ENCODE results near the gene MYADM. TPM values are rescaled to one million over a fixed set of nuclear protein-coding genes. Genes with fewer than 3 reads are reported as not detected.

MYADM gene
- total and polyA plus RNA-seq, 11 donors, result 75.9 to 201 (median 158) TPM

DNA sequence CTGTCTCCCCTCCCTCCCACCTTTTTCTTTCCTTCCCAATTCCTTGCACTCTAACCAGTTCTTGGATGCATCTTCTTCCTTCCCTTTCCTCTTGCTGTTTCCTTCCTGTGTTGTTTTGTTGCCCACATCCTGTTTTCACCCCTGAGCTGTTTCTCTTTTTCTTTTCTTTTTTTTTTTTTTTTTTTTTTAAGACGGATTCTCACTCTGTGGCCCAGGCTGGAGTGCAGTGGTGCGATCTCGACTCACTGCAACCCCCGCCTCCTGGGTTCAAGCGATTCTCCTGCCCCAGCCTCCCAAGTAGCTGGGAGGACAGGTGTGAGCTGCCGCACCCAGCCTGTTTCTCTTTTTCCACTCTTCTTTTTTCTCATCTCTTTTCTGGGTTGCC lies 6.9 kb downstream of the MYADM start:
- Histone ChIP-seq H3K4me3 (no peak overlapping the region), H3K27me3 (peaks cover 0 to 3% (median 0%) of the 10 kb centered on the region in 9 donors), H3K36me3 (peaks cover 0 to 65% (median 38%) of the 10 kb centered on the region in 9 donors), H3K4me1 (peaks cover 0 to 77% (median 16%) of the 10 kb centered on the region in 12 donors), H3K27ac (peak overlapping the region in 1 of 12 donors; percentile 30), H3K9me3 (no peaks in the 10 kb centered on the region)
- no peak for TF ChIP-seq POLR2A (IDR thresholded peaks at IDR 0.05)
- TF ChIP-seq, protein P1, sequence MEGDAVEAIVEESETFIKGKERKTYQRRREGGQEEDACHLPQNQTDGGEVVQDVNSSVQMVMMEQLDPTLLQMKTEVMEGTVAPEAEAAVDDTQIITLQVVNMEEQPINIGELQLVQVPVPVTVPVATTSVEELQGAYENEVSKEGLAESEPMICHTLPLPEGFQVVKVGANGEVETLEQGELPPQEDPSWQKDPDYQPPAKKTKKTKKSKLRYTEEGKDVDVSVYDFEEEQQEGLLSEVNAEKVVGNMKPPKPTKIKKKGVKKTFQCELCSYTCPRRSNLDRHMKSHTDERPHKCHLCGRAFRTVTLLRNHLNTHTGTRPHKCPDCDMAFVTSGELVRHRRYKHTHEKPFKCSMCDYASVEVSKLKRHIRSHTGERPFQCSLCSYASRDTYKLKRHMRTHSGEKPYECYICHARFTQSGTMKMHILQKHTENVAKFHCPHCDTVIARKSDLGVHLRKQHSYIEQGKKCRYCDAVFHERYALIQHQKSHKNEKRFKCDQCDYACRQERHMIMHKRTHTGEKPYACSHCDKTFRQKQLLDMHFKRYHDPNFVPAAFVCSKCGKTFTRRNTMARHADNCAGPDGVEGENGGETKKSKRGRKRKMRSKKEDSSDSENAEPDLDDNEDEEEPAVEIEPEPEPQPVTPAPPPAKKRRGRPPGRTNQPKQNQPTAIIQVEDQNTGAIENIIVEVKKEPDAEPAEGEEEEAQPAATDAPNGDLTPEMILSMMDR (IDR thresholded peaks at IDR 0.05), result no peak
- intact Hi-C loops (cut with DNase I), result loop anchor here in 2 of 10 donors (5.0 to 10.0 kb wide), 2 partner anchors 230 to 588 kb away; partner anchors contain the start of genes LENG9 (in 1 of the 2), NDUFA3 (in 1 of the 2) and OSCAR (in 1 of the 2)
- WGBS, 4 donors, result 72 to 73% (median 72%) methylated on average over 6 of the region's 6 CpGs
- DNase-seq (no peak), ATAC-seq (no peak)

DNA sequence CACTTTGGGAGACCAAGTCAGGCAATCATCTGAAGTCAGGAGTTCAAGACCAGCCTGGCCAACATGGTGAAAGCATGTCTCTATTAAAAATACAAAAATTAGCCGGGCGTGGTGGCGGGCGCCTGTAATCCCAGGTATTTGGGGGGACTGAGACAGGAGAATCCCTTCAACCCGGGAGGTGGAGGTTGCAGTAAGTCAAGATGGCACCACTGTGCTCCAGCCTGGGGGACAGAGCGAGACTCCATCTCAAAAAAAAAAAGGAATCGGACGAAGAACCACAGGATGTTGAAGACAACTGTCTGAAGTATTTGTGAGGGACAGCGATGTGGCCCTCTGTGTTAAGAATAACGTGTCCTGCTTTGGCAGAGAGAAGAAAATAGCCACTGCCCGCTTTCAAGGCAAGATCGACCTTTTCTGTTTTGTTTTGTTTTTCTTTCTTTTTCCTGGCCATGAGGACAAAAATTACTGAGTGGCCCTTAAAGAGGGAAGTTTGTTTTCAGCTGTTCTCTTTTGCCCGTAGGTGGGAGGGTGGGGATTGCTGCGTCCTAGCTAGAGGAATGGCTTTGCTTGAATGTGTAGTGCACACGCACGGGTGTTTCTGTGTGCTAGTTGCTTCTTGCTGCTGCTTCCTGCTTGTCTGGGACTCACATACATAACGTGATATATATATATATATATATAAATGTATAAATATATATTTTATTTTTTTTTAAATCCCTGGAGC lies 8.1 kb downstream of the MYADM start:
- H3K4me1 ChIP-seq, result peaks cover 0 to 76% (median 14%) of the 10 kb centered on the region in 12 donors
- H3K9me3 ChIP-seq, result no peaks in the 10 kb centered on the region
- no peak for ATAC-seq
- 83 to 85% (median 84%) methylated on average over 17 of the region's 17 CpGs for WGBS, 4 donors
- intact Hi-C loops (cut with DNase I), result loop anchor here in 1 of 10 donors (10.0 kb wide), 1 partner anchor 229 kb away; the partner anchor contains the start of genes NDUFA3 and OSCAR
- H3K27me3 ChIP-seq, result peaks cover 0 to 7% (median 3%) of the 10 kb centered on the region in 9 donors
- H3K27ac ChIP-seq, result peak overlapping the region in 1 of 12 donors; percentile 23
- TF ChIP-seq, protein P1 (IDR thresholded peaks at IDR 0.05), result no peak
- TF ChIP-seq POLR2A (IDR thresholded peaks at IDR 0.05), result no peak
- H3K4me3 ChIP-seq, result no peak overlapping the region
- no peak for DNase-seq
- peaks cover 0 to 60% (median 38%) of the 10 kb centered on the region in 9 donors for H3K36me3 ChIP-seq

GRCh38 chr19:53876651-53877224 lies 9.1 kb downstream of the MYADM start:
- H3K4me1 ChIP-seq, result peaks cover 0 to 74% (median 15%) of the 10 kb centered on the region in 12 donors
- TF ChIP-seq POLR2A (IDR thresholded peaks at IDR 0.05), result no peak
- TF ChIP-seq, protein P1 (IDR thresholded peaks at IDR 0.05), result no peak
- intact Hi-C loops (cut with DNase I), result loop anchor here in 1 of 10 donors (10.0 kb wide), 1 partner anchor 228 kb away; the partner anchor contains the start of genes NDUFA3 and OSCAR
- DNase-seq (no peak), ATAC-seq (no peak)
- no peak overlapping the region for H3K4me3 ChIP-seq
- peaks cover 0 to 50% (median 34%) of the 10 kb centered on the region in 9 donors for H3K36me3 ChIP-seq
- H3K27me3 ChIP-seq, result peaks cover under 1 to 17% (median 9%) of the 10 kb centered on the region in 9 donors
- peak overlapping the region in 1 of 12 donors; percentile 6 for H3K27ac ChIP-seq
- WGBS, 4 donors, result 77 to 88% (median 83%) methylated on average over 5 to 6 of the region's 6 CpGs
- H3K9me3 ChIP-seq, result no peaks in the 10 kb centered on the region

GRCh38 chr19:53877361-53877766 lies 9.7 kb downstream of the MYADM start:
- H3K27me3 ChIP-seq, result peaks cover 6 to 23% (median 14%) of the 10 kb centered on the region in 9 donors
- H3K36me3 ChIP-seq, result peaks cover 0 to 44% (median 34%) of the 10 kb centered on the region in 9 donors
- ATAC-seq (no peak), DNase-seq (no peak)
- no peak for TF ChIP-seq POLR2A (IDR thresholded peaks at IDR 0.05)
- TF ChIP-seq, protein P1 (IDR thresholded peaks at IDR 0.05), result no peak
- H3K4me3 ChIP-seq, result no peak overlapping the region
- H3K27ac ChIP-seq, result peak overlapping the region in 1 of 12 donors; percentile 6
- intact Hi-C loops (cut with DNase I), result loop anchor here in 1 of 10 donors (10.0 kb wide), 1 partner anchor 227 kb away; the partner anchor contains the start of genes NDUFA3 and OSCAR
- H3K9me3 ChIP-seq, result no peaks in the 10 kb centered on the region
- WGBS, 4 donors, result 52 to 63% (median 57%) methylated on average over 10 of the region's 10 CpGs
- H3K4me1 ChIP-seq, result peaks cover 0 to 74% (median 21%) of the 10 kb centered on the region in 12 donors

Measured in heart left ventricle (tissue), 16 donors.